C4-2B (cell line): ENCODE data around the gene TTC34.
"Not testable (repeated sequence)": the region's sequence is repeated elsewhere in the genome, so short reads cannot be mapped to it uniquely, and the experiment has no call there.

ENCODE experiments used
- H3K27ac ChIP-seq: fragments of 450-650 bp; 2 replicates; pipeline ENCODE4 v1.5.1; 2017
- ZFX ChIP-seq: fragments of 450-650 bp; IDR thresholded peaks from 2 replicates; pipeline ENCODE4 v1.6.1; 2017
- TF ChIP-seq, protein P1 (sequence below): fragments of 450-650 bp; conservative IDR thresholded peaks from 2 replicates; pipeline ENCODE4 v1.5.1; 2017; ENCODE audit warnings: mild to moderate bottlenecking

TTC34 gene

DNA sequence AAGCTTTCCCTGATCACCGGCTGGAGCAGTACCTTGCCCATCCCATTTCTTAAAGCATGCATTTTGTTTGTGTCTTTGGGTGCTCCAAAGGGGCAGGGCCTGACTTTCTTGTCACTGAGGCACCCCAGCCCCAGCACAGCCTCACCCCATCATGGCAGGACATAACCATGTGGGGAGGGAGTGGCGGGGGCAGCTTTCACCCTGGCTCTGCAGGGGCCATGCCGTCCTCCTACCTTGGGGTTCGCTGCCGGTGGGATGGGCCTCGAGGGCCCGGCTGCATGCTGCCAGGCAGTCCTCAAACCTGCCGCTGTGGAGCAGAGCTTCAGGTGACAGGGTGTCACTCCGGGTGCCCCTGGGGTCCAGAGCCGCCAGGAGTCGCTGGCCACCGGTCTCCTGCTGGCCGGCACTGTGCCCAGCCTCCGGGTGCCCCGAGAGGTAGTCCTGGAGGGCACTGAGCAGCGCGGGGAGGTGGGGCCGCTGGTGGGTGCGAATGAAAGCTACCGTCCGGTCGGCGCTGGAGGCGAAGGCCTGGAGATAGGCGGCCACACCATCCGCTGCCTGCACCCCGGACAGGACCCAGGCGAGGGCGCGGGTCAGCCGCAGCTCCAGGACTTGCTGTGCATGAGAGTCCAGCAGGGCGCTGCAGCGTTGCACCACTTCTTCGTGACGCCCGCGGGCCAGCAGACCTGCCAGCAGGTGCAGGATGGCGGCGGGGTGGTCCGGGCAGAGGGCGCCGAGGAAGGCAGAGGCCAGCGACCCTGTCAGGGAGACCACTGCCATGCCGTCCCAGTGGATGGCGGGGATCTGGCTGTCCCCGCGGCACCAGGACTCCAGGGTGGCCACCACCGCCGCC, 1.5 kb downstream of the TTC34 start:
- H3K27ac ChIP-seq, result no peak overlapping the region

DNA sequence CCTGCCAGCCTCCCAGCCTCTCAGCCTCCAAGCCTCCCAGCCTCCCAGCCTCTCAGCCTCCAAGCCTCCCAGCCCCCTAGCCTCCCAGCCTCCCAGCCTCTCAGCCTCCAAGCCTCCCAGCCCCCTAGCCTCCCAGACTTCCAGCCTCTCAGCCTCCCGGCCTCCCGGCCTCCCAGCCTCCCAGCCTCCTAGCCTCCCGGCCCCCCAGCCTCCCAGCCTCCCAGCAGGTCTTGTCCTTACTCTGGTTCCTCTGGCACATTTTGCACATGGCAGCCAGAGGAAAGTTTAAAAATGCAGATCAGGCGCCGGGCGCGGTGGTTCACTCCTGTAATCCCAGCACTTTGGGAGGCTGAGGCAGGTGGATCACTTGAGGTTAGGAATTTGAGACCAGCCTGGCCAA, 2.5 kb downstream of the TTC34 start:
- not testable (repeated sequence) for H3K27ac ChIP-seq

More for the DNA sequence above, 1.5 kb downstream of the TTC34 start:
- TF ChIP-seq, protein P1, sequence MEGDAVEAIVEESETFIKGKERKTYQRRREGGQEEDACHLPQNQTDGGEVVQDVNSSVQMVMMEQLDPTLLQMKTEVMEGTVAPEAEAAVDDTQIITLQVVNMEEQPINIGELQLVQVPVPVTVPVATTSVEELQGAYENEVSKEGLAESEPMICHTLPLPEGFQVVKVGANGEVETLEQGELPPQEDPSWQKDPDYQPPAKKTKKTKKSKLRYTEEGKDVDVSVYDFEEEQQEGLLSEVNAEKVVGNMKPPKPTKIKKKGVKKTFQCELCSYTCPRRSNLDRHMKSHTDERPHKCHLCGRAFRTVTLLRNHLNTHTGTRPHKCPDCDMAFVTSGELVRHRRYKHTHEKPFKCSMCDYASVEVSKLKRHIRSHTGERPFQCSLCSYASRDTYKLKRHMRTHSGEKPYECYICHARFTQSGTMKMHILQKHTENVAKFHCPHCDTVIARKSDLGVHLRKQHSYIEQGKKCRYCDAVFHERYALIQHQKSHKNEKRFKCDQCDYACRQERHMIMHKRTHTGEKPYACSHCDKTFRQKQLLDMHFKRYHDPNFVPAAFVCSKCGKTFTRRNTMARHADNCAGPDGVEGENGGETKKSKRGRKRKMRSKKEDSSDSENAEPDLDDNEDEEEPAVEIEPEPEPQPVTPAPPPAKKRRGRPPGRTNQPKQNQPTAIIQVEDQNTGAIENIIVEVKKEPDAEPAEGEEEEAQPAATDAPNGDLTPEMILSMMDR, result no peak
- no peak for TF ChIP-seq ZFX

DNA sequence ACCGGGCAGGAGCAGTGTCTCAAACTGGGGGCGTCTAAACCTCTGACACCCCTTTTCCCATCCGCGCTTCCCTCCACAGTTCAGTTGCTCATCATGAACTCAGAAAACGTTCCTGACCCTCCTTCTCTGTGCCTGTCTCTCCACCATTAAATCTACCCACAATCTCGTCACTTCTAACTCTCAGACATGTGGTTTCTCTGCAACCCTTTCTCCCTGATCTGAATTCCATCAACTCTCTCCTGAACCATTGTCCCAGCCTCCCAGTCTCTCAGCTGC, 3.8 kb downstream of the TTC34 start:
- TF ChIP-seq ZFX, result no peak

DNA sequence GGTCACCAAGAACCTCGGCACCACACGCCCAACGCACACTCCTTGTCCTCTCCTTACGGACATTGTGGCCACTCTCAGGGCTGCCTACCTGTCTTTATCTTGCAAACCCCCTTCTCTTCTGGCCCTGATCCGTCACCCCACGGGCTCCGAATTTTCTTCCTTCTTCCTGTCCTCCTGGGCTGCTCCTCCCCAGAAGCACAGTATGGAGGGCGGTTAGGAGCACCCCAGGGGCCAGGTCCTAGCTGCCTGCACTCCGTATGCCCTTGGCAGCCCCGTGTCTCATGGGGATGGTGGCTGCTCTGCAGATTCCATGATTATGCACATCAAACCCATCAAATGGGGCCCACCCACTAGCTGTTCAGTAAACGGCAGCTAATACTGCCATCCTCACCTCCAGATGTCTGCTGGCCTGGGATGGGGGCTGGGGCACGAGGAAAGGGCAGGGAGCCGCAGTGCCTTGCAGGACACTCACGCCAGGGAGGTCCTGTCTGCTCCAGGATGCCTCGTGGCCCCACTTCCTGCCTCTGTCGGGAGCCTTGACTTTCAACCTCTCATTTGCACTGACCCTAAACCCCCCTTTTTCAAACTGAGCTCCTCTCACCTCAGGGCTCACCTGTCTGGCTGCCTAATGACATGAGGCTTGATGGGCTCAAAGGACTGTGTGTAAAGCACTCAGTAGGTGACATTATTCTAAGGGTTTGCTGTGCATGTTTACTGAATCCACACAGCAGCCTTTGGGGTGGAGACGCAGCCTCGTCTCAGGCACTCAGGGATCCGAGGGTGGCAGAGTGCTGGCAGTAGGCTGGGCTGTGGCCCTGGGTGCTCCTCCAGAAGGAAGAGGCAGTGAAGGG, 4.4 kb downstream of the TTC34 start:
- H3K27ac ChIP-seq, result no peak overlapping the region
- no peak for TF ChIP-seq ZFX
- TF ChIP-seq, protein P1, result no peak

More for the DNA sequence above, 3.8 kb downstream of the TTC34 start:
- no peak overlapping the region for H3K27ac ChIP-seq

DNA sequence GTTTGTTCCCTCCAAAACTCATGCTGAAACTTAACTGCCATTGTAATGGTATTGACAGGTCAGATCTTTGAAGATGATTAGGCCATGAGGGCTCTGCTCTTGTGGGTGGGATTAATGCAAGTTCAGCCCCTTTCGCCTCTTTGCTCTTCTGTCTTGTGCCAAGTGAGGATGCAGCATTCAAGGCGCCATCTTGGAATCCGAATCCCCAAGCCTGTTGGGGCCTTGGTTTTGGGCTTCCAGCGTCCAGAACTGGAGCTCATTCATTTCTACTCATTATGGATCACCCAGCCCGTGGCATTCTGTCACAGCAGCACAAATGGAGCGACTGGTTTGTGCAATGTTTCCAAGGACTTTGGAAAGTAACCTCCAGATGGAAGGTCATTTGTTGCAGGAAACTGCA, 5.6 kb downstream of the TTC34 start:
- TF ChIP-seq ZFX, result no peak
- TF ChIP-seq, protein P1, result no peak
- no peak overlapping the region for H3K27ac ChIP-seq

DNA sequence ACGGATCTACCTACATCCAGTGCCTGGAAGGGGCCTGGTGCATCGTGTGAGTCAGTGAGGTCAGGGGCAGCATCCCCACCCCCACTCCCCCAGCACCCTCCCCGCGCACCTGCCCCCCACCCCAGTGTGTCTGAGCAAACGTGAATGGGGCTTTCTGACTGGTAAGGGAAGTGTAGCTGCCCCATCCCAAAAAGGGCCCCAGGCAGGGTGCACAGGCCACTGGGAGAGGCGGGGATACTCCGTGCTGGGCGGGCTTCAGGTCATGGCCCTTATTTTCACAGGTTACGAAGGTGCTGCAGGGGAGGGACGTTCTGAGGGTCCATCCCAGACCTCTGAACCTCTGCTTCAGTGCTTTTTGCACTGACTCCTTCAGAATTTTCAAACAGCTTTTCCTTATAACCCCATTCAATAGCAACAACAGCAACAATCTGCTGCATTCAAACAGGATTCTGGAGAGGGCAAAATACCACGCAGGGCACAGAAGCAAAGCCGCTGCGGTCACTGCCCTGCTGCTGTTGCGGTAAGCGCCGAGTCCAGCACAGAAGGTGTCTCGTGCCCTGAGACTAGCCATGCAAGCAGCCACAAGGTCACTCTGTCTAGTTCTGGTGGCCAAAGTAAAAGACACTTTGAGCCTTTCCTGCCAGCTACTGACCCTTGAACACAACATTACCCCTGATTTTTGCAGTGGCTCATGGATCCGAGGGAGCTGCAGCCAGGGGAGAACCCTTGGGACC, 10.3 kb downstream of the TTC34 start:
- TF ChIP-seq, protein P1, result no peak
- TF ChIP-seq ZFX, result no peak
- H3K27ac ChIP-seq, result no peak overlapping the region

DNA sequence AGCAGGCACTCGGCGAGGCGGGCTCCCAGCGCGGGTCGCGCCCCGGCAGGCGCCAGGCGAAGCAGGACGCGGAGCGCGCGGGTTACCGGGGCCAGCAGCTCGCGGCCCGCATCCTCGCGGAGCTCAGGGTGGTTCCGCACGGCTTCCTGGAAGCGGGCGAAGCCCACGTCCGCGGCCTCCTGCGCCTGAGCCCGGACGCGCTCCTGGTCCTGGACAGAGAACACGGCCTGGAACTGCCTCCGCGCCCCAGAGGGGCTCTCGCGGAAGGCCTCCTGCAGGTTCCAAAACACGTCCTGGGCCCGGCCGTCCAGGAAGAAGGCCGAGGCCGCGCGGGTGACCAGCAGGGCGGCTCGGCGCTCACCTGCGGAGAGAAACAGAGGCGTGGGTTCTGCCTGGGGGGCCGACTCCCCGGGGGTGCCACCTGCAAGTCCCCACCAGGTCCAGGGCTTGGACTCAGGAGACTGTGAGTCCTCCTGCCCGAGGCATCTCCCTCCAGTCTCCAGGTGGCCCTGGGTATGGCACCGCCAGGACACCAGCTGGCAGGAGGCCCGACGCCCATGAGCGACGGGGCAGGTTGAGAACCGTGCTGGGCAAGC, 11.4 kb downstream of the TTC34 start:
- H3K27ac ChIP-seq, result no peak overlapping the region
- no peak for TF ChIP-seq ZFX
- TF ChIP-seq, protein P1, result no peak
